Limb (tissue), 2 donors: ENCODE measurements around the gene SCAMP2.

Experiments used
- DNase-seq, 2 donors: peaks; one replicate each; pipeline ENCODE4 v3.0.0-alpha.2; 2016; ENCODE audit errors: extremely low spot score in 2 of 2

The SCAMP2 gene

DNA sequence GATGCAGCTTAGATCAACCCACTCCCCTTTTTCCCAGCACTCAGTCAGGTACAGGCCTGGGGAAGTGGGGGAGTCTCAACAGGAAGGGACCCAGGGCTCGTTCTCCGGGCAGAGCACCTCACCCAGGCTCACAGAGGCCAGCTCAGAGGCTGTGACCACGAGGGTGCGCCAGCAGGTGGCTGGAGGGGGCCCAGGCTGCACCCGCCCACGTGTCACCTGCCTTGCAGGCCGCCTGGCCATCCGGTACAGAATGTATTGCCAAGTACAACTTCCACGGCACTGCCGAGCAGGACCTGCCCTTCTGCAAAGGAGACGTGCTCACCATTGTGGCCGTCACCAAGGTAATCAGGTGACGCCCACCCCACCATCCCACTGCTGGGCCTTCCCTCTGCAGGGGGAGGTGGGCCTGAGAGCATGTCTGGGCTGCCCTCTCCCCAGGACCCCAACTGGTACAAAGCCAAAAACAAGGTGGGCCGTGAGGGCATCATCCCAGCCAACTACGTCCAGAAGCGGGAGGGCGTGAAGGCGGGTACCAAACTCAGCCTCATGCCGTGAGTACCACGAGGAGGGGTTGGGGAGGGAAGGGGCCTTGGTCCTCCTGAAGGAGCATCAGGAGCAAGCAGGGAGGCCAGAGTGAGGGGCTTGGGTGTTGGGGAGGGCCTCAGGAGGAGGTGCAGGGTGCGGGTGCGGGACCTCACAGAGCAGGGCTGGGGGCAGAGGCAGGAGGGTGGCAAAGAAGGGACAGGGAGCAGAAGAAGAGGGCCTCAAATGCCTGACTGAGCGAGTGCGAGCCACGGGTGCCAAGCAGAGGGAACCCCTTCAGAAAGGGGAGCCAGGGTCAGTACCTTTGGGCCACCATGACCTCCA lies 74.5 kb downstream of the SCAMP2 start:
- no peak for DNase-seq

DNA sequence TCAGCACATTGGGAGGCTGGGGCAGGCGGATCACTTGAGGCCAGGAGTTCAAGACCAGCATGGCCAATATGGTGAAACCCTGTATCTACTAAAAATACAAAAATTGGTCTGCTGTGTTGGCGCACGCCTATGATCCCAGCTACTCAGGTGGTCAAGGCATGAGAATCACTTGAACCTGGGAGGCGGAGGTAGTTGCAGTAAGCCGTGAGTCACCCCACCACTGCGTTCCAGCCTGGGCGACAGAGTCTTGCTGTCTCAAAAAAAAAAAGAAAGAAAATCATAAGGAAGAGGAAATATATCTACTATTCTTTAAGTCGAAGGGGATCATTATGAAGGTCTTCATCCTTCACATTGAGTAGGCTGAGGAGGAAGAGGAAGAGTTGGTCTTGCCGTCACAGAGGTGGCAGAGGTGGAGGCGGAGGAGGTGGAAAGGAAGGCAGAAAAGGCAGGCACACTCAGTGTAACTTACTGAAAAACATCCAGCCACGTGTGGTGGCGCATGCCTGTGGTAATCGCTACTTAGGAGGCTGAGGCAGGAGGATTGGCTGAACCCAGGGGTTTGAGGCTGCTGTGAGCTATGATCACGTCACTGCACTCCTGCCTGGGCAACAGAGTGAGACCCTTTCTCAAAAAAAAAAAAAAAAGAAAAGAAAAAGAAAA lies 77.1 kb downstream of the SCAMP2 start:
- DNase-seq: no peak

GRCh38 chr15:74794970-74795349 lies 78.2 kb downstream of the SCAMP2 start:
- no peak for DNase-seq

DNA sequence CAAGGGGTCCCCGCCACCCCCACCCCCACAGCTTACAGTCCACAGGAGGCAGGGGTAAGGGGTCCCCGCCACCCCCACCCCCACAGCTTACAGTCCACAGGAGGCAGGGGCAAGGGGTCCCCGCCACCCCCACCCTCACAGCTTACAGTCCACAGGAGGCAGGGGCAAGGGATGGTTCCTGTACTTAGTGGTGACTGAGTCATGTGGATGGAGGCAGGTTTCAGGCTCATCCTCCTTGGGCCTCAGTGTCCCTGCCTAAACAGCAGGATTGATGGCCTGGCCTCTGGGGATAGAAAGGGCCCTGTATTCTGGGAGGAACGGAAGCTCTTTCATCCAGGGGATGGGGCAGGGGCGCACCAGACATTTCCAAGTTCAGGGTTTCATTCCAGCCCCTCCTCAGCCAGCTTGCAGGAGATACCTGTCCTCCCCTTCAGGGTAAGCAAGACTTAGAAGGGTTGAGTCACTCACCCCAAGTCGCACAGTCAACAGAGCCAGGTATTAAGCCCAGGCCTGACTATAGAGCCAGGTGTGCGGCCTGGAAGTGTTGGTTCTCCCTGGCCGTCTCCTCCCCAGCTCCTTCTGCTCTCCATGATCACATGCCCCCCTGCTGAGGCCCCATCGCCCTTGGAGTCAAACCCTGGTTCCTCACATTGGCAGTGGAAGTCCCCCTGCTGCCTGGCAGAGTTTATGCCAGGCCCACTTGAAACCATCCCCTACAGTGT lies 78.8 kb downstream of the SCAMP2 start:
- DNase-seq: no peak
